ENCODE measurements around the gene EP300. TPM values are rescaled to one million over a fixed set of nuclear protein-coding genes. Genes with fewer than 3 reads are reported as not detected.
"Not testable (repeated sequence)": the region's sequence is repeated elsewhere in the genome, so short reads cannot be mapped to it uniquely, and the experiment has no call there.

Gene EP300
- total RNA-seq, 1 donor from 2014 or later: 115 TPM

DNA sequence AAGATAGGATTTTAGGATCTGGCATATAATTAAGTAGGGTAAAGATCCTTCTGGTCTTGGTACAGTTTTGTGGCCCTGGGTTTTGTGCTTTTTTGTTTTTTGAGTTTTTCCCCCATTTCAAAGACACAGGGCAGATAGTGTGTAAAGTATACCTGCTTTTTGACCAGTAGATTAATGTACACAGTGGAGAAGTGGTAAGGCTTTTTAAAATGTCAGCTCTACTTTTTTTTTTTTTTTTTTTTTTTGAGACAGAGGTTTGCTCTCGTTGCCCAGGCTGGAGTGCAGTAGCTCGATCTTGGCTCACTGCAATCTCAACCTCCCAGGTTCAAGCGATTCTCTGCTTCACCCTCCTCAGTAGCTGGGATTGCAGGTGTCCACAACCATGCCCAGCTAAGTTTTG, 4.0 kb downstream of the EP300 start:
- H3K36me3 Mint-ChIP-seq (ENCODE audit: low read depth, unreplicated experiment): peaks cover 25% of the 10 kb centered on the region
- H3K4me1 Mint-ChIP-seq (ENCODE audit: unreplicated experiment): peaks cover 41% of the 10 kb centered on the region
- DNase-seq (ENCODE audit: low spot score): no peak
- H3K4me3 Mint-ChIP-seq (ENCODE audit: unreplicated experiment): peak overlapping the region; percentile 59
- TF ChIP-seq, protein P1, sequence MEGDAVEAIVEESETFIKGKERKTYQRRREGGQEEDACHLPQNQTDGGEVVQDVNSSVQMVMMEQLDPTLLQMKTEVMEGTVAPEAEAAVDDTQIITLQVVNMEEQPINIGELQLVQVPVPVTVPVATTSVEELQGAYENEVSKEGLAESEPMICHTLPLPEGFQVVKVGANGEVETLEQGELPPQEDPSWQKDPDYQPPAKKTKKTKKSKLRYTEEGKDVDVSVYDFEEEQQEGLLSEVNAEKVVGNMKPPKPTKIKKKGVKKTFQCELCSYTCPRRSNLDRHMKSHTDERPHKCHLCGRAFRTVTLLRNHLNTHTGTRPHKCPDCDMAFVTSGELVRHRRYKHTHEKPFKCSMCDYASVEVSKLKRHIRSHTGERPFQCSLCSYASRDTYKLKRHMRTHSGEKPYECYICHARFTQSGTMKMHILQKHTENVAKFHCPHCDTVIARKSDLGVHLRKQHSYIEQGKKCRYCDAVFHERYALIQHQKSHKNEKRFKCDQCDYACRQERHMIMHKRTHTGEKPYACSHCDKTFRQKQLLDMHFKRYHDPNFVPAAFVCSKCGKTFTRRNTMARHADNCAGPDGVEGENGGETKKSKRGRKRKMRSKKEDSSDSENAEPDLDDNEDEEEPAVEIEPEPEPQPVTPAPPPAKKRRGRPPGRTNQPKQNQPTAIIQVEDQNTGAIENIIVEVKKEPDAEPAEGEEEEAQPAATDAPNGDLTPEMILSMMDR (IDR thresholded peaks at IDR 0.05; ENCODE audit: unreplicated experiment): no peak
- no peak overlapping the region for H3K27ac Mint-ChIP-seq (ENCODE audit: unreplicated experiment)
- no peaks in the 10 kb centered on the region for H3K9me3 Mint-ChIP-seq (ENCODE audit: unreplicated experiment)
- H3K27me3 Mint-ChIP-seq (ENCODE audit: unreplicated experiment): peaks cover 10% of the 10 kb centered on the region

GRCh38 chr22:41096841-41097240, 4.4 kb downstream of the EP300 start:
- TF ChIP-seq, protein P1 (IDR thresholded peaks at IDR 0.05; ENCODE audit: unreplicated experiment): no peak
- no peak overlapping the region for H3K27ac Mint-ChIP-seq (ENCODE audit: unreplicated experiment)
- no peak for DNase-seq (ENCODE audit: low spot score)
- H3K4me3 Mint-ChIP-seq (ENCODE audit: unreplicated experiment): peak overlapping the region; percentile 32
- H3K36me3 Mint-ChIP-seq (ENCODE audit: low read depth, unreplicated experiment): peaks cover 25% of the 10 kb centered on the region
- H3K9me3 Mint-ChIP-seq (ENCODE audit: unreplicated experiment): no peaks in the 10 kb centered on the region
- H3K27me3 Mint-ChIP-seq (ENCODE audit: unreplicated experiment): peaks cover 8% of the 10 kb centered on the region
- peaks cover 41% of the 10 kb centered on the region for H3K4me1 Mint-ChIP-seq (ENCODE audit: unreplicated experiment)

DNA sequence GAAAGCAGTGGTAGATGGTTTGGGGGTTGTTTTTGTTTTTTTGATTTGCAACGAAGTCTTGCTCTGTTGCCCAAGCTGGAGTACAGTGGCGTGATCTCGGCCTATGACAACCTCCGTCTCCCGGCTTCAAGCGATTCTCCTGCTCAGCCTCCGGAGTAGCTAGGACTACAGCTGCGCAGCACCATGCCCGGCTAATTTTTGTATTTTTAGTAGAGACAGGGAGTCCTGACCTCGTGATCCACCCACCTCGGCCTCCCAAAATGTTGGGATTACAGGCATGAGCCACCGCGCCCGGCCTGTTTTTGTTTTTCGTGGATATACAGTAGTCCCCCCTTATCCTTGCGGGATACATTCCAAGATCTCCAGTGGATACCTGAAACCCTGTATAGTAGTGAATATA, 6.6 kb downstream of the EP300 start:
- Mint-ChIP-seq H3K4me3 (ENCODE audit: unreplicated experiment) (no peak overlapping the region), H3K4me1 (ENCODE audit: unreplicated experiment) (peaks cover 48% of the 10 kb centered on the region), H3K36me3 (ENCODE audit: low read depth, unreplicated experiment) (peaks cover 12% of the 10 kb centered on the region), H3K27ac (ENCODE audit: unreplicated experiment) (peak overlapping the region; percentile 54), H3K9me3 (ENCODE audit: unreplicated experiment) (no peaks in the 10 kb centered on the region), H3K27me3 (ENCODE audit: unreplicated experiment) (peaks cover 3% of the 10 kb centered on the region)
- TF ChIP-seq, protein P1 (IDR thresholded peaks at IDR 0.05; ENCODE audit: unreplicated experiment): no peak
- DNase-seq (ENCODE audit: low spot score): no peak

GRCh38 chr22:41106122-41106968, 14.0 kb downstream of the EP300 start:
- DNase-seq (ENCODE audit: low spot score): no peak
- Mint-ChIP-seq H3K4me3 (ENCODE audit: unreplicated experiment) (no peak overlapping the region), H3K27me3 (ENCODE audit: unreplicated experiment) (peaks cover 2% of the 10 kb centered on the region), H3K27ac (ENCODE audit: unreplicated experiment) (peak overlapping the region; percentile 14), H3K4me1 (ENCODE audit: unreplicated experiment) (peaks cover 25% of the 10 kb centered on the region), H3K36me3 (ENCODE audit: low read depth, unreplicated experiment) (peaks cover 7% of the 10 kb centered on the region), H3K9me3 (ENCODE audit: unreplicated experiment) (no peaks in the 10 kb centered on the region)
- TF ChIP-seq, protein P1 (IDR thresholded peaks at IDR 0.05; ENCODE audit: unreplicated experiment): no peak

DNA sequence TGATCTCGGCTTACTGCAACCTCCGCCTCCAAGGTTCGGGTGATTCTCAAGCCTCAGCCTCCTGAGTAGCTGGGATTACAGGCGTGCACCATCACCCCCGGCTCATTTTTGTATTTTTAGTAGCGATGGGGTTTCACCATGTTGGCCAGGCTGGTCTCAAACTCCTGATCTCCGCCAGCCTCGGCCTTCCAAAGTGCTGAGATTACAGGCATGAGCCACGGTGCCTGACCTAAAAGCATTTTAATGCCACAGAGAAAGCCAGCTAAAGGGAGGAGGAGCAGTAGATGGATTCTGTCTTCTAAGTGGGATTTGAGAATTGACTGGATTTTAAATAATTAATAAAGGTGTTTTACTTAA, 14.6 kb downstream of the EP300 start:
- not testable (repeated sequence) for H3K36me3 Mint-ChIP-seq (ENCODE audit: low read depth, unreplicated experiment); H3K9me3 Mint-ChIP-seq (ENCODE audit: unreplicated experiment); H3K27ac Mint-ChIP-seq (ENCODE audit: unreplicated experiment); H3K27me3 Mint-ChIP-seq (ENCODE audit: unreplicated experiment); DNase-seq (ENCODE audit: low spot score); H3K4me3 Mint-ChIP-seq (ENCODE audit: unreplicated experiment)
- H3K4me1 Mint-ChIP-seq (ENCODE audit: unreplicated experiment): peaks cover 26% of the 10 kb centered on the region
